GM23338 (cell line): ENCODE results near the gene AHNAK2.

Experiments used
- CREB1 ChIP-seq: fragments of 250-450 bp; sonication (Bioruptor Pico); IDR thresholded peaks from 2 replicates; pipeline ENCODE4 v1.5.0; 2020; ENCODE audit warnings: low read depth, mild to moderate bottlenecking, moderate library complexity
- CTCF ChIP-seq, 2 experiments: fragments of 200-600 bp in 1 of 2; sonication (generic) in 1 of 2; conservative IDR thresholded peaks; 2 replicates each; pipeline versions ENCODE4 v1.5.1 to v1.6.1; 2016 to 2017; ENCODE audit warnings: antibody characterized with exemption in 2 of 2, low read depth in 2 of 2, mild to moderate bottlenecking in 2 of 2, moderate library complexity in 1 of 2
- EZH2 ChIP-seq: fragments of 200-600 bp; sonication (generic); IDR thresholded peaks from one replicate; pipeline ENCODE4 v1.8.0; 2017; ENCODE audit warnings: antibody characterized with exemption, mild to moderate bottlenecking, low read depth; ENCODE audit not compliant: unreplicated experiment
- EZH2phosphoT487 ChIP-seq: fragments of 200-600 bp; sonication (generic); IDR thresholded peaks from one replicate; pipeline ENCODE4 v1.8.1; 2018; ENCODE audit warnings: antibody characterized with exemption; ENCODE audit not compliant: unreplicated experiment
- JUNB ChIP-seq: IDR thresholded peaks from one replicate; pipeline ENCODE4 v1.6.1; 2016; ENCODE audit warnings: antibody characterized with exemption; ENCODE audit not compliant: unreplicated experiment
- NANOG ChIP-seq: IDR thresholded peaks from 2 replicates; pipeline ENCODE4 v1.6.1; 2016; ENCODE audit warnings: antibody characterized with exemption, borderline replicate concordance
- POLR2AphosphoS5 ChIP-seq: IDR thresholded peaks from 2 replicates; pipeline ENCODE4 v1.6.1; 2016; ENCODE audit warnings: antibody characterized with exemption, low read depth
- REST ChIP-seq: IDR thresholded peaks from one replicate; pipeline ENCODE4 v1.6.1; 2018; ENCODE audit warnings: antibody characterized with exemption; ENCODE audit not compliant: unreplicated experiment
- STAT1 ChIP-seq: IDR thresholded peaks from one replicate; pipeline ENCODE4 v1.6.1; 2016; ENCODE audit warnings: antibody characterized with exemption; ENCODE audit not compliant: unreplicated experiment
- ZNF331 ChIP-seq: fragments of 250-450 bp; sonication (Bioruptor Pico); IDR thresholded peaks from 2 replicates; pipeline ENCODE4 v1.5.0; 2020; ENCODE audit warnings: low read depth, mild to moderate bottlenecking, moderate library complexity
- ZNF462 ChIP-seq: fragments of 250-450 bp; sonication (Bioruptor Pico); IDR thresholded peaks from 2 replicates; pipeline ENCODE4 v1.5.0; 2020; ENCODE audit warnings: mild to moderate bottlenecking, moderate library complexity

- TF ChIP-seq CTCF (conservative IDR thresholded peaks at IDR 0.05; ENCODE audit: low read depth in 2 of 2) (no peak), EZH2phosphoT487 (no peak), POLR2AphosphoS5 (peak; percentile 65), EZH2 (no peak), CREB1 (CRISPR knock-in tag) (peak; percentile 70), REST (no peak), STAT1 (no peak), ZNF331 (CRISPR knock-in tag) (no peak), JUNB (no peak), ZNF462 (CRISPR knock-in tag) (no peak), NANOG (no peak)
These were observed 42.9 kb upstream of the AHNAK2 start, which contains the start of gene CDCA4 for GRCh38 chr14:105020815-105021655.
